GM12891 (cell line): ENCODE results near the gene HIPK2.

ENCODE experiments used
- POLR2A ChIP-seq: IDR thresholded peaks from 2 replicates; pipeline ENCODE4 v1.6.1; 2011; ENCODE audit warnings: low read depth, low read length, control low read depth
- TAF1 ChIP-seq: IDR thresholded peaks from 2 replicates; pipeline ENCODE4 v1.6.1; 2011; ENCODE audit warnings: low read depth, low read length, control low read depth

- no peak for TF ChIP-seq TAF1
- TF ChIP-seq POLR2A = no peak
Measured at GRCh38 chr7:139695588-139695987, 82.2 kb downstream of the HIPK2 start.
